Gastrocnemius medialis (tissue), 4 donors: Measurements from ENCODE around the gene MRPL12. TPM values are rescaled to one million over a fixed set of nuclear protein-coding genes. Genes with fewer than 3 reads are reported as not detected.

Experiments
- ATAC-seq, 2 donors: fragments of 150-250 bp; one replicate each; pipeline ENCODE4 v1.9.1; 2016
- DNase-seq, 2 donors: peaks; one replicate each; pipeline ENCODE4 v3.0.0-alpha.2; 2019
- H3K27ac ChIP-seq, 4 donors: fragments of 200-600 bp; sonication (generic); 1 replicate in 1 of 4; 2 replicates in 3 of 4; pipeline ENCODE4 v1.5.1; 2016 to 2018; ENCODE audit warnings: mild to moderate bottlenecking in 2 of 4, moderate library complexity in 1 of 4
- H3K27me3 ChIP-seq, 3 donors: fragments of 200-600 bp; sonication (generic) in 2 of 3; 1 replicate in 1 of 3; 2 replicates in 2 of 3; pipeline versions ENCODE4 v1.5.1 to v1.6.0; 2016 to 2019; ENCODE audit warnings: mild to moderate bottlenecking in 1 of 3, moderate library complexity in 1 of 3
- H3K36me3 ChIP-seq, 2 donors: fragments of 200-600 bp; sonication (generic) in 1 of 2; one replicate each; pipeline ENCODE4 v1.5.1; 2017 to 2018
- H3K4me1 ChIP-seq, 2 donors: fragments of 200-600 bp; sonication (generic) in 1 of 2; one replicate each; pipeline ENCODE4 v1.5.1; 2016 to 2017; ENCODE audit warnings: mild to moderate bottlenecking in 2 of 2
- H3K4me3 ChIP-seq, 4 donors: fragments of 200-600 bp; sonication (generic) in 3 of 4; 1 replicate in 1 of 4; 2 replicates in 3 of 4; pipeline ENCODE4 v1.5.1; 2016 to 2019; ENCODE audit warnings: mild to moderate bottlenecking in 2 of 4
- H3K9me3 ChIP-seq, 3 donors: fragments of 200-600 bp; sonication (generic) in 2 of 3; 1 replicate in 1 of 3; 2 replicates in 2 of 3; pipeline ENCODE4 v1.5.1; 2016 to 2019
- CTCF ChIP-seq, 5 experiments: fragments of 450-650 bp in 3 of 5; fragments of 200-600 bp in 2 of 5; sonication (generic) in 2 of 5; IDR thresholded peaks in 4 of 5; conservative IDR thresholded peaks in 1 of 5; 1 replicate in 4 of 5; 2 replicates in 1 of 5; pipeline ENCODE4 v1.5.1; 2016 to 2019; ENCODE audit warnings: antibody characterized with exemption in 5 of 5, mild to moderate bottlenecking in 3 of 5, moderate library complexity in 3 of 5
- POLR2A ChIP-seq, 2 donors: fragments of 450-650 bp; IDR thresholded peaks; one replicate each; pipeline ENCODE4 v1.6.1; 2017; ENCODE audit warnings: antibody characterized with exemption in 2 of 2, mild to moderate bottlenecking in 2 of 2, moderate library complexity in 2 of 2
- in situ Hi-C, 4 donors: fragments of 200-750 bp; cut with MboI; loops; one replicate each; pipeline versions ENCODE4 v1.15.0 to v1.8.0; 2017; ENCODE audit warnings: low sequenced_read_pairs in 4 of 4
- intact Hi-C: fragments of 100-400 bp; cut with DNase I; formaldehyde crosslinking; loops from one replicate; pipeline ENCODE4 v1.15.1; 2023; ENCODE audit warnings: low total_unique reads
- total RNA-seq, 4 donors: library from RNA; depleted of rRNA; stranded (reverse); fragments of >200 nt; gene quantifications; one replicate each; pipeline versions ENCODE4 v1.1.0 to v1.2.3, GENCODE V29; 2016

MRPL12 gene
- total RNA-seq, 4 donors from 2014 or later, result 79.1 to 117 (median 94.1) TPM

- Histone ChIP-seq H3K9me3 (no peaks in the 10 kb centered on the region), H3K4me3 (no peak overlapping the region), H3K27ac (no peak overlapping the region), H3K27me3 (no peaks in the 10 kb centered on the region), H3K36me3 (peaks cover 0 to 74% of the 10 kb centered on the region in 2 donors), H3K4me1 (peaks cover 14 to 19% of the 10 kb centered on the region in 2 donors)
- intact Hi-C loops (no loop called here), in situ Hi-C loops (no loop called here)
- DNase-seq (no peak), ATAC-seq (no peak)
- TF ChIP-seq POLR2A (IDR thresholded peaks at IDR 0.05) (no peak), CTCF (IDR thresholded peaks at IDR 0.05 in 4 of 5, conservative IDR thresholded peaks at IDR 0.05 in 1 of 5) (no peak)
These were observed 15.2 kb upstream of the MRPL12 start for GRCh38 chr17:81687770-81688541.

GRCh38 chr17:81688616-81689015 is 14.6 kb upstream of the MRPL12 start:
- TF ChIP-seq CTCF (IDR thresholded peaks at IDR 0.05 in 4 of 5, conservative IDR thresholded peaks at IDR 0.05 in 1 of 5) (no peak), POLR2A (IDR thresholded peaks at IDR 0.05) (no peak)
- no peak for ATAC-seq
- in situ Hi-C loops, result no loop called here

GRCh38 chr17:81690066-81690465 is 13.1 kb upstream of the MRPL12 start:
- in situ Hi-C loops, result no loop called here

More at GRCh38 chr17:81688616-81689015, 14.6 kb upstream of the MRPL12 start:
- peaks cover 14 to 16% of the 10 kb centered on the region in 2 donors for H3K4me1 ChIP-seq
- no peaks in the 10 kb centered on the region for H3K9me3 ChIP-seq
- no peaks in the 10 kb centered on the region for H3K27me3 ChIP-seq
- peaks cover 0 to 80% of the 10 kb centered on the region in 2 donors for H3K36me3 ChIP-seq
- no peak overlapping the region for H3K4me3 ChIP-seq
- no peak for DNase-seq
- intact Hi-C loops, result no loop called here
- H3K27ac ChIP-seq, result no peak overlapping the region

GRCh38 chr17:81690549-81690948 is 12.6 kb upstream of the MRPL12 start:
- ATAC-seq, result no peak
- Histone ChIP-seq H3K27me3 (no peaks in the 10 kb centered on the region), H3K9me3 (no peaks in the 10 kb centered on the region), H3K4me3 (no peak overlapping the region), H3K36me3 (peaks cover 0 to 100% of the 10 kb centered on the region in 2 donors), H3K27ac (no peak overlapping the region), H3K4me1 (peaks cover 3 to 4% of the 10 kb centered on the region in 2 donors)
- DNase-seq, result no peak
- intact Hi-C loops, result no loop called here
- in situ Hi-C loops, result no loop called here
- TF ChIP-seq POLR2A (IDR thresholded peaks at IDR 0.05), result no peak
- TF ChIP-seq CTCF (IDR thresholded peaks at IDR 0.05 in 4 of 5, conservative IDR thresholded peaks at IDR 0.05 in 1 of 5), result no peak

More at GRCh38 chr17:81690066-81690465, 13.1 kb upstream of the MRPL12 start:
- Histone ChIP-seq H3K9me3 (no peaks in the 10 kb centered on the region), H3K4me1 (peaks cover 8% of the 10 kb centered on the region in 2 donors), H3K36me3 (peaks cover 0 to 95% of the 10 kb centered on the region in 2 donors), H3K27ac (no peak overlapping the region), H3K4me3 (no peak overlapping the region), H3K27me3 (no peaks in the 10 kb centered on the region)
- no peak for ATAC-seq
- intact Hi-C loops, result no loop called here
- DNase-seq, result no peak
- no peak for TF ChIP-seq CTCF (IDR thresholded peaks at IDR 0.05 in 4 of 5, conservative IDR thresholded peaks at IDR 0.05 in 1 of 5)
- no peak for TF ChIP-seq POLR2A (IDR thresholded peaks at IDR 0.05)
